GM10266 (cell line): ENCODE data around the gene PADI4.

Experiments
- DNase-seq: peaks from one replicate; pipeline ENCODE4 v3.0.0; 2012; ENCODE audit errors: extremely low spot score
- TF ChIP-seq, protein P1 (sequence below): IDR thresholded peaks from 2 replicates; pipeline ENCODE4 v1.5.1; 2012; ENCODE audit warnings: mild to moderate bottlenecking, low read depth; ENCODE audit not compliant: control insufficient read depth, insufficient read depth; ENCODE audit errors: missing control alignments

PADI4 gene

GRCh38 chr1:17359808-17360207, 51.8 kb downstream of the PADI4 start:
- TF ChIP-seq, protein P1, sequence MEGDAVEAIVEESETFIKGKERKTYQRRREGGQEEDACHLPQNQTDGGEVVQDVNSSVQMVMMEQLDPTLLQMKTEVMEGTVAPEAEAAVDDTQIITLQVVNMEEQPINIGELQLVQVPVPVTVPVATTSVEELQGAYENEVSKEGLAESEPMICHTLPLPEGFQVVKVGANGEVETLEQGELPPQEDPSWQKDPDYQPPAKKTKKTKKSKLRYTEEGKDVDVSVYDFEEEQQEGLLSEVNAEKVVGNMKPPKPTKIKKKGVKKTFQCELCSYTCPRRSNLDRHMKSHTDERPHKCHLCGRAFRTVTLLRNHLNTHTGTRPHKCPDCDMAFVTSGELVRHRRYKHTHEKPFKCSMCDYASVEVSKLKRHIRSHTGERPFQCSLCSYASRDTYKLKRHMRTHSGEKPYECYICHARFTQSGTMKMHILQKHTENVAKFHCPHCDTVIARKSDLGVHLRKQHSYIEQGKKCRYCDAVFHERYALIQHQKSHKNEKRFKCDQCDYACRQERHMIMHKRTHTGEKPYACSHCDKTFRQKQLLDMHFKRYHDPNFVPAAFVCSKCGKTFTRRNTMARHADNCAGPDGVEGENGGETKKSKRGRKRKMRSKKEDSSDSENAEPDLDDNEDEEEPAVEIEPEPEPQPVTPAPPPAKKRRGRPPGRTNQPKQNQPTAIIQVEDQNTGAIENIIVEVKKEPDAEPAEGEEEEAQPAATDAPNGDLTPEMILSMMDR: no peak
- DNase-seq: no peak

DNA sequence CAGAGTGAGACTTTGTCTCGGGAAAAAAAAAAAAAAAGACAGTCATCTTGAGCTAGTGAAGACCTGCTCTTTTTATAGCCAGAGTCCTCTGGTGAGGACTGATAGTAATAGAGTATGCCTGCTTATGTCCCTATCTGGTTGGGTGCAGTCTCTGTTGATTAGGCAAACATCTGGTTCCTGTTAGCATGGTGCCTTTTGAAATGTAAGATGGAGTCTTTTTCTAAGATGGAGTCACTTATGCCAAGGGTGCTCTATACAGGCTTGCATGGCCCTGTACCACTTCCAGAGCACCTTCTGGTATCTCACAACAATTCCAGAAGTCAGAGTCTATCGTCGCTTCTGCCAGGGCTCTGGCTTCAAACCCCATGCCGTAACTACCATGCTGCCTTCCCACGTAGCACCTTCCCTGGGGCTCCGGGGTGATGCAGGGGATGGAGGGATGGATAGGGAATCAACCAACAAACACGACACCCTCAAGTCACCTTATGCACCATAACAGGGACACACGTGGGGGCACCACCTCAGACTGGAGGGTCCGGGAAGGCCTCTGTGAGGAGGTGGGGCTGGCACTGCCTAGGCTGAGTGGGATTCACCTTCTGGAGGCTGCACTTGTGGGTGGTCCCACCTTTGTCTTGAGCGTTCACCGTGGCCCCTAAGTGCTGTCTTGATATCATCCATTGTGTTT, 52.4 kb downstream of the PADI4 start:
- TF ChIP-seq, protein P1: no peak
- no peak for DNase-seq

GRCh38 chr1:17361687-17362086, 53.7 kb downstream of the PADI4 start:
- no peak for DNase-seq
- TF ChIP-seq, protein P1: no peak

DNA sequence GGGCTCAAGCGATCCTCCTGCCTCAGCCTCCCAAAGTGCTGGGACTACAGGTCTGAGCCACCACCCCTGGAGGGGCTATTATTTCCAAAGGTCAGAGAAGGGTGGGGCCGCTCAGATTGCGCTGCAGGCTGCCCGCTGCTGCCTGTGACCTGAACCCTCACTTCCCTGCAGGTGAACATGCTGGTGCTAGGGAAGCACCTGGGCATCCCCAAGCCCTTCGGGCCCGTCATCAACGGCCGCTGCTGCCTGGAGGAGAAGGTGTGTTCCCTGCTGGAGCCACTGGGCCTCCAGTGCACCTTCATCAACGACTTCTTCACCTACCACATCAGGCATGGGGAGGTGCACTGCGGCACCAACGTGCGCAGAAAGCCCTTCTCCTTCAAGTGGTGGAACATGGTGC, 55.4 kb downstream of the PADI4 start:
- no peak for DNase-seq
- TF ChIP-seq, protein P1: no peak

DNA sequence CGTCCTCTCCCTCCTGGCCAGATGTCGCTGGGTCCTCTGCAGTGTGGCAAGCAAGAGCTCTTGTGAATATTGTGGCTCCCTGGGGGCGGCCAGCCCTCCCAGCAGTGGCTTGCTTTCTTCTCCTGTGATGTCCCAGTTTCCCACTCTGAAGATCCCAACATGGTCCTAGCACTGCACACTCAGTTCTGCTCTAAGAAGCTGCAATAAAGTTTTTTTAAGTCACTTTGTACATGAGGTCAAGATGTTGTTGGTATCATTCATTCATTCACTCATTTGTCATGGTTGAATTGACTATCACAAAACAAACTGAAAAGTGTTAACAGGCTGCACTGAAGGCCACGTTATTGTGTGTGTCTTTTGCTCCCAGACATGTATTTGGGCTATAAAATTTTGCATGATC, 55.8 kb downstream of the PADI4 start:
- TF ChIP-seq, protein P1: no peak
- DNase-seq: no peak

DNA sequence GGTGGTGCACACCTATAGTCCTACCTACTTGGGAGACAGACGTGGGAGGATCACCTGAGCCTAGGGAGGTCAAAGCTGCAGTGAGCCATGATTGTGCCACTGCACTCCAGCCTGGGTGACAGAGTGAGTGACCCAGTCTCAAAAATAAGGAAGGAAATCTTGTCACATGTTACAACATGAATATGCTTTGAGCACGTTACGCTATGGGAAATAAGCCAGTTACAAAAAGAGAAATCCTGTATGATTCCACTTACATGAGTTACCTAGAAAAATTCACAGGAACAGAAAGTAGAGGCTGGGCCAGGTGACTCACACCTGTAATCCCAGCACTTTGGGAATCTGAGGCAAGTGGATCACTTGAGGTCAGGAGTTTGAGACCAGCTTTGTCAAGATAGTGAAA, 57.3 kb downstream of the PADI4 start:
- DNase-seq: no peak
- TF ChIP-seq, protein P1: no peak

- TF ChIP-seq, protein P1: no peak
- no peak for DNase-seq
Measured at GRCh38 chr1:17369466-17369865, 61.5 kb downstream of the PADI4 start.
